ENCODE data around the gene PARP15.
A peak's percentile ranks its signal among the peaks of the same experiment; 100 is the strongest.
"Not testable (repeated sequence)": the region's sequence is repeated elsewhere in the genome, so short reads cannot be mapped to it uniquely, and the experiment has no call there.

The PARP15 gene

DNA sequence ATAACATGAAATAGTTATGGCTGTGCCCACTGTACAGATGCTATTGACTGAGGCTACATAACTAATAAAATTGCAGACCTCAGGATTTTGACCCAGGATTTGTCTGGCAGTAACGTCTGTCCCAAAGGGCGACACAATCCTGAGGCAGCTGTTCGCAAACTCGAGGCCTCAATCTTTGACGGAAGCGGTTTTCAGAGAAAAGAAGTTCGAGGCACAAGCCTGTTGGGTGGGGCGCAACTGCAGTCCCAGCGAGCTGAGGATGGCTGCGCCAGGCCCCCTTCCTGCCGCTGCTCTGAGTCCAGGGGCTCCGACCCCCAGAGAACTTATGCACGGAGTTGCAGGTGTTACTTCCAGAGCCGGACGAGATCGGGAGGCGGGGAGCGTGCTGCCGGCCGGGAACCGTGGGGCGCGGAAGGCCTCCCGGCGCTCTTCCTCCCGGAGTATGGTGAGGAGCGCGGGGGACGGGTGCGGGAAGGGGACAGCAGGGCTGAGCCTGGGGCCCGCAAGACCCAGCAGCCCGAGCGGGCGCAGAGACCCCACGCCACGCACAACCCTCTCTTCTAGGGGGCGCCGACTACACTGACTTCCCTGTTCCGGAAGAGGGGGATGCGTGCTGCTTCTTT, at the start of gene PARP15:
Gene PARP15, plus strand, starts transcription at position 242 of the 623 bp plus-strand sequence. Its CDS starts 18 bp downstream, at position 260.
- peak; percentile 62 to 66 for DNase-seq

- no peak for DNase-seq
Measured at GRCh38 chr3:122530164-122530563, 47.3 kb upstream of the PARP15 start.

- DNase-seq: no peak
Measured at GRCh38 chr3:122533480-122533879, 44.0 kb upstream of the PARP15 start.

- DNase-seq: peak; percentile 32 to 40
Measured at GRCh38 chr3:122533931-122534334, 43.5 kb upstream of the PARP15 start.

DNA sequence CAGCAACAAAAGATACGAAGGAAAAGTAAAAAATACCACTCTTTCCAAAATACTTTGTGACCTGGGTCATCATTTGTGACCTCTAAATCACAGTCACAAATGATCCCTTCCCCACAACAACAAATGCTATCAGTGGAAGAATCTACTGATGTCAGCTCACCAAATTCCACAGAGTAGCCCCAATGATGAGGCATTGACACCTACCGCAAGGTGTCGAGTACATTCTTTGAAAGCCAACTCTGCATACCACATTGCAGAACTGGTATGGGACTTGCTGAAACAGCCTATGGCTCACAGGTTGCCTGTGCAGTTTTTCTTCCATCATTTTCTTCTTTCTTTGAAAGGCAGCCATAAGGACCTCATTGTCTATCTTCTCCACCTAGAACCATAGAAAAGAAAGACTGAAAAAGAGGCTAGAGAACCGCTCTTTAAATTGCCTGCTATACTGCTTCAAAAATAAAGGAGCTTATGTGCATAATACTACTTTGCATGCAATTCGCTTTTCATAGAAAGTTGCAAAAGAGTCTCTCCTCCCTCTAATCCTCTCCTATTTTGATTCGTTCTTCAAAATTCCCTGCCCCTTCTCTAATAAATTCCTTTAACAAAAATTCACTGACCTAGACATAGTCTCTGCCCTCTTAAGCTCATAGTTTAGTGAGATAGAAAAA, 41.4 kb upstream of the PARP15 start:
- no peak for DNase-seq

GRCh38 chr3:122536632-122537001, 40.8 kb upstream of the PARP15 start:
- DNase-seq: no peak

DNA sequence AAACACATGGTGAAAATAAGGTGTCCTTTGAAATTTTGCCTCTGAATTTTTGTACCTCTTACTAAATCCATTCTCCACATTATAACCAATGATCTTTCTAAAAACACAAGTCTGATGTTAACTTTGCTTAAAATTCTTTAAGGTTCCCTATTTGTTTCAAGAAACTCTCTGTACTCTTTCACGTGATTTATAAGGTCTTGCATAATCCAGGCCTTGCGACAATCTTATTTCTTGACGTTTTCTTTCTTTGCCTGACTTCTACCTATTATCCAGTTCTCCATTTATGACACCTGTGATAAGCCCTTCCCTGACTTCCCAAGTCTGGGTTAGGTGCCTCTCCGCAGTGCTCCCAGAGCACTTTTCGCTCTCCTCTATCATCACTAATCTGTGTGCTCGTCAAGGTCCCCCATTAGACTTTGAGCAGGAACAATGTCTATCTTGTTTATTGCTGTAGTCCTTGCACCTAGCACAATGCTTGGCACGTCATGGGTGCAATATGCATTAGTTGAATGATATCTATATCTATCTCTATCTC, 38.4 kb upstream of the PARP15 start:
- no peak for DNase-seq

DNA sequence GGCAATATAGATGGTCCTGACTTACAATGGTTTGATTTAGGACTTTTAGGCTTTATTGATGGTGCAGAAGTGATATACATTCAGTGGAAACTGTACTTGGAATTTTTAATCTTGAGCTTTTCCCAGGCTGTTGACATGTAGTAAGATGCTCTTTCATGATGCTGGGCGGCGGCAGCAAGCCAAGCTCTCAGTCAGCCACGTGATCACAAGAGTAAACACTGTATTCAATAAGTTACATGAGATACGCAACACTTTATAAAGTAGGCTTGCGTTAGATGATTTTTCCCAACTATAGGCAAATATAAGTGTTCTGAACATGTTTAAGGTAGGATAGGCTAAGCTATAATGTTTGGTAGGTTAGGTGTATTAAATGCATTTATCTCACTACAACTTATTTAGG, 31.3 kb upstream of the PARP15 start:
- no peak for DNase-seq

DNA sequence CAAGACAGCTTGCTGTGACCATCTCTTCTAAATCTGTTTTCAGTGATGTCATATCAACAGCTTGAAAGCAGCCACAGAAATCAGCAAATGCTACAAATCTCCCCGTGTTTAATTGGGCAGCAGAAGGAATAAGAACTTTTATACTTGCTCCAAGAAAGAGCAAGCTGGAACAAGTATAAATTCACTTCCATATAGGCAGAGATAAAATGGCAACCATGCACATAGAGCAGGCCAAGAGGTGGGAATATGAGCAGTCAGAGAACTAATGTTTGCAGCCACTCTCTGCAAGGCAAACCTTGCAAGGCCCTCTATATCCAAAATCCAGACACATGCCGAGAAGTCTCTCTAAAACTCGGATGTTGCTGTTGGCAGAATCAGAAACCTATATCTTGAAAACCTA, 29.4 kb upstream of the PARP15 start:
- DNase-seq: no peak

GRCh38 chr3:122548619-122549018, 28.8 kb upstream of the PARP15 start:
- DNase-seq: no peak

DNA sequence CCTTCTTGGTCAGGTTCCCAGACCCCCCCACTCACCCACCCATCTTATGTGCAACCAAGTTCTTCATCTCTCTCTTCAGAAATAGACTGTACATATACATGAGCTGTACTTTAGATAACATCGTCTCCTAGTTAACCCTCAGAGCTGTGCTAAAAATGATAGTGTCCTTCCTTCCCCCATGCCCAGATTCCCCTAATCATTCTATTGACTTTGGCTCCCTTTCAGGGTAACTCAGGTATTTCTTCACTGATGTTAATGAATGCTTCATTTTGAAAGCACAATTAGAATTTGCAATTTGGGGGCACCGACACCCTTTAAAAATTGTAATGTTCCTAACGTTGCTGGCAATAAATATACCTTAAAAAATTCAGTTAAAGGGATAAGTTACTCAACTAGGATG, 24.3 kb upstream of the PARP15 start:
- no peak for DNase-seq

DNA sequence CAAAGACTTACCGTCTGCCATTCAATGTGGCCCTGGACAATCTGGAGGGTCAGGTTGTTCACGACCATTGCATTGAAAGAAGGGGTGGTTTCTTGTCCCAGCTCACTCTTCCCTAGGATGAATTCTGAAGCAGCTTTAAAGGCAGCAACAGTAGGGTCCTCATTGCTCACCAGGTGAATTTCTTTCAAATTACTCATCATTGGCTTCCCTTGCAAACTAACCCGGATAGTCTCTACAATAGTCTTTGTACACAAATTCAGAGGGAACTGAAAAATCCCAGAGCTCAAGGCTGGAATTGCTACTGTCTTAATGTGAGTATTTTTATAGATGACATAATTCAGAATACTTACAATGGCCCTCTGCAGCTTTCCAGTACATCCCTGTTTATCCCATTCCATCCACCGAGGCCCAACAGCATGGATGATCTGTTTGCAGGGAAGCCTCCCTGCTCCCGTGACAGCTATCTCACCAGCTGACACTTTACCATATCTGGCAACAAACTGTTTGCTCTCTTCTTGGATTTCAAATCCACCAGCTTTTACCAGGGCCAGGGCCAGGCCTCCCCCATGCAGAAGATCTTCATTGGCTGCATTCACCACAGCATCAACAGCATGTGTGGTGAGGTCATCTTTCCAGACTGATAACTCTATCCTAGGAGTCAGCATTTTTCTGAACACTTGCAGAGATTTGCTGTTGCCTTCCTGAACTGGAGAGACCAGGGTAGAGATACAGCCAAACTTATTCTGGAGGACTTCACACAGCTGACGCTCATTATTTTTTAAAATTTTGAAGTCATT, 22.0 kb upstream of the PARP15 start:
- no peak for DNase-seq

DNA sequence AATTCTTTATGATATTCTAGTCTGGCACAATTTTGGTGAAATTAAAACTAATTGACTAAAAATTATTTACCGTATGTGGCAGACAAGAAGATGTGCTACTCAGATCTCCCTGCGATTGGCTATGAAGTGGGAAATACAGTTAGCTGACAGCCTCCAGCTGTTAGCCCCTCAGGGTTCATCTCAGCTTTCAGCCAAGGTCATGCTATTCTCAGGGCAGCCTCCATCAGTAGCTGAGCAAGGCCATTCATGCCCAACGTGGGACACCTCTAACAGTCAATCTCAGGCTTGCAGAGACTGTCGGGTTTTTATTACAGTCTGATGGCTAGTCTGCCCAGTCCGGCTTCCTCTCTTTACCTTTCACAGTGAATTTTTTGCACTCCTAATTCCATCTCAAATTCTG, 20.1 kb upstream of the PARP15 start:
- DNase-seq: no peak

GRCh38 chr3:122558605-122559004, 18.8 kb upstream of the PARP15 start:
- no peak for DNase-seq

- DNase-seq: no peak
Measured at GRCh38 chr3:122559906-122560305, 17.5 kb upstream of the PARP15 start.

DNA sequence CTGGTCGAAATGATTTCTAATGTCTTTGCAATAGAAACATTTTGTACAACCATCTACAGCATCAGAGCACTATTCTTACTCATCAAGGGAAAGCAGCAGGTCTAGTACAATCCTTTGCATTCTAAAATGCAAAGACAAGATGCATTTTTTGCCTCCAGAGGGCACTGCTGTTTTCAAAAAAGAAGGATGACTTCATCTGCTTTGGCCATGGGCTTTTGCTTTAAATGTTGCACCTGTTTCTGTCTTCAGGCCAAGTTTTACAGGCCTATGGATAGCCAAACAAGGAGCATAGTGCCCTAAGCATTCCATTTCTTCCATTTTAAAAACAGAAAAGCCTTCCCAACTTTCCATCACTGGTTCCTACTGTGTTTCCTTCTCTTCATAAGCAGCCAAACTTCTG, 16.8 kb upstream of the PARP15 start:
- DNase-seq: peak; percentile 52 to 59

DNA sequence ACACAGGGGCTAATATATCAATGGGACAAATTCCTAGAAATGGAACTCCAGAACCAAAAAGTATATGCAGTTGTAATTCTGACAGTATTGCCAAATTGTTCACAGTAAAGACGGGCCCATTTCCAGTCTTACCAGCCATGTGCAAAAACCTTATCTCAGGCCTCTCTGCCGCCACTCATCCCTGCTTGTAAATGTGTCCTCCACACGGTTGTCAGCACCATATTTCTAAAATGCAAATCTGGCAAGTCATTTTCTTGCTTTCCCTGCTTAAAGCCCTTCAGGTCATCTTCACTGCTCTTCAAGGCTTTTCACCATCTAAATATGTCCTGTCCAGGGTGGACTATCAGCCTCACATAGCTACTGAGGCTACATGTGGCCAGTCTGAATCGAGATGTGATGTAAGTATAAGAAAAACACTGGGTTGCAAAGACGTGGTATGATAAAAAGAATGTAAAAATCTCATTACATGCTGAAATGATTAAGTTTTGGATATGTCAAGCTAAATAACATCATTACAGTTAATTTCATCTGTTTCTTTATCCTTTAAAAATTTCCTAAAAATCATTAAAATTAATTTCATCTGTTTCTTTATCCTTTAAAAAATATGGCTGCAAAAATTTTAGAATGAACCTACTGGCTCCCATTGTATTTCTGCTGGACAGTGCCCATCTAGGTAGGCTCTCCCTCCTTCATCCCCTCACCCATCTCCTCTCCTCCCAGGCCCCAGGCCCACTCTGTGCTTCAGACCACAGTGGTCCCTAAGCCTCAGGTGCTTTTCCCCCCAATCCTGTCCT, 14.3 kb upstream of the PARP15 start:
- no peak for DNase-seq

- peak; percentile 40 to 49 for DNase-seq
Measured at GRCh38 chr3:122563717-122564025, 13.8 kb upstream of the PARP15 start.

- DNase-seq: peak; percentile 78 to 83
Measured at GRCh38 chr3:122564155-122564912, 13.1 kb upstream of the PARP15 start, which contains the start of the genes DTX3L and PARP9. Gene DTX3L (plus strand): TSS chr3:122564338. CDS start chr3:122564427, 89 bp downstream. Gene PARP9 (minus strand): TSS chr3:122564300. CDS start chr3:122559620, 4,680 bp downstream.

DNA sequence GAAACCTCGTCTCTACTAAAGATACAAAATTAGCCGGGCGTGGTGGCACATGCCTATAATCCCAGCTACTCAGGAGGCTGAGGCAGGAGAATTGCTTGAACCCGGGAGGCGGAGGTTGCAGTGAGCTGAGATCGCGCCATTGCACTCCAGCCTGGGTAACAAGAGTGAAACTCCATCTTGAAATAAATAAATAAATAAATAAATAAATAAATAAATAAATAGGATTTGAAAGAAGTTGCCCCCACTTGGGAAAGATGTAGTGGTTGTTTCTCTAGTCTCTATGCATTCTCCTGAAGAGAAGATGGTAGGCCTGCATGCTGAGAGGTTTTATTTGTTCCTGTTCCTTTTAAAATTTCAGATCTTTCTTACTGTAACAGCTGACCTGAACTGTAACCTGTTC, 9.3 kb upstream of the PARP15 start:
- DNase-seq: not testable (repeated sequence)

DNA sequence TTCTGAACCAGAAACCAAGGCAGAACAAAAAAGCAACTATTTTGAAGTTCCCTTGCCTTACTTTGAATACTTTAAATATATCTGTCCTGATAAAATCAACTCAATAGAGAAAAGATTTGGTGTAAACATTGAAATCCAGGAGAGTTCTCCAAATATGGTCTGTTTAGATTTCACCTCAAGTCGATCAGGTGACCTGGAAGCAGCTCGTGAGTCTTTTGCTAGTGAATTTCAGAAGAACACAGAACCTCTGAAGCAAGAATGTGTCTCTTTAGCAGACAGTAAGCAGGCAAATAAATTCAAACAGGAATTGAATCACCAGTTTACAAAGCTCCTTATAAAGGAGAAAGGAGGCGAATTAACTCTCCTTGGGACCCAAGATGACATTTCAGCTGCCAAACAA, 8.7 kb upstream of the PARP15 start:
- no peak for DNase-seq

DNA sequence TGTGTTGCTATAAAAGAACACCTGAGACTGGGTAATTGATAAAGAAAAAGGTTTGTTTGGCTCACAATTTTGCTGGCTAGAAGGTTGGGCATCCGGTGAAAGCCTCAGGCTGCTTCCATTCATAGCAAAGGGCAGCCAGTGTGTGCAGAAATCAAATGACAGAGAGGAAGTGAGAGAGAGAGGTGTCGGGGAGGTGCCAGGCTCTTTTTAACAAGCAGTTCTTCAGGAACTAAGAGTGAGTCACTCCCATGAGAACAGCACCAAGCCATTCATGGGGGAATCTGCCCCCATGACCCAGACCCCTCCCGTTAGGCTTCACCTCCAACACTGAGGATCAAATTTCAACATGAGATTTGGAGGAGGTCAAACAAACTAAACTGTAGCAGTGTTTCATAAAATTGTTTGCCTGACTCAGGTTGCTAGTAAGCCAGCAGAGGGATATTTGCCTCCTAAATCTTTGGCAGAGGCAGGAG, 4.5 kb upstream of the PARP15 start:
- peak; percentile 31 to 41 for DNase-seq

All from activated T-cell treated with anti-CD3 and anti-CD28 coated beads, Interleukin-2, amount 50 U/mL, for 48 hours (primary cell).